ENCODE data around the gene DIP2A. TPM values are rescaled to one million over a fixed set of nuclear protein-coding genes. Genes with fewer than 3 reads are reported as not detected.

Gene DIP2A
- total RNA-seq, 6 experiments from 2014 or later = 20.0 to 24.1 (median 21.7) TPM

DNA sequence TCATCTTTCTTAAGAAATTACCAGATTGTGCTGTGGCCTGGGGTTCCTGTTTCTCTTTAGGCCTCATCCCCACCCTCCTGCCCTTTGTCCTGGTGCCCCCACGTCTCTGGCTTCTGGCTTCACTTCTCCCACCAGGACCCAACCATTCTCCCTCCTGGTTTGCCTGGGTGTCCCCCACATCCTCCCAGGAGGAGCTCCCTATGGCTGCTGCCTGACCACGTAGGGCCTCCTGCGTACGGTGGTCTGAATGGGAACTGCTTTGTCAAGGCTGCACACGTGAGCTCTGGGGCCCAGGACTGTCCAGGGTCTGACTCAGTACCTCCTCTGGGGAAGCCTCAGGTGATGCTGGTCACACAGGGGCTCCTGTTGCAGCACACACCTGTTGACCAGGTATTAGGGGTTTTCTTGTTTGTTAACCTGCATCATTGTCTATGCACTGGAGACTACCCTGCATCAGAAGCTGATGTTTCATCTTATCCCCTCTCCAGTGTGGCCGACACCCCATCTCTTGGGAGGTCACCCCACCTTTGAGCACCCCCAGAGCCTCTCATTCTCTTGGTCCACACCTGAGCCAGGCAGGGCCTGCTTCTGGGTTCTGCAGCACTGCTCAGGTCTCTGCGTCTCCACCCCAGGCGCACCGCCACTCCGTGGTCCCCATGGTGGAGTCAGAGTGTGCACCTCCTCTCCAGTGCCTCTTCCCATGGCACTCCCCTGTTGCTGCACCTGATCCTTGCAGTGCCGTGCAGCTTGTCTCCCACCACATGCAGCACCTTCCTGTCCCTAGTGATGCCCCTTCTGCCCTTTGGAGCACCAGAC is 80.4 kb downstream of the DIP2A start:
- no peak for DNase-seq
- peaks cover 10% of the 10 kb centered on the region for H3K36me3 Mint-ChIP-seq (ENCODE audit: low read depth)
- H3K27me3 Mint-ChIP-seq (ENCODE audit: insufficient read depth) = peaks cover 3% of the 10 kb centered on the region; the same call in 1 of the 2 replicates
- H3K4me3 Mint-ChIP-seq = no peak overlapping the region
- no peaks in the 10 kb centered on the region for H3K4me1 Mint-ChIP-seq (ENCODE audit: low read depth)
- no peaks in the 10 kb centered on the region for H3K9me3 Mint-ChIP-seq
- no peak for TF ChIP-seq CTCF (IDR thresholded peaks at IDR 0.05)
- no peak overlapping the region for H3K27ac Mint-ChIP-seq

- no peak overlapping the region for H3K27ac Mint-ChIP-seq
- H3K9me3 Mint-ChIP-seq = no peaks in the 10 kb centered on the region
- DNase-seq = no peak
- peaks cover 3% of the 10 kb centered on the region for H3K27me3 Mint-ChIP-seq (ENCODE audit: insufficient read depth)
- H3K4me3 Mint-ChIP-seq = no peak overlapping the region
- H3K4me1 Mint-ChIP-seq (ENCODE audit: low read depth) = peaks cover 9% of the 10 kb centered on the region
- TF ChIP-seq CTCF (IDR thresholded peaks at IDR 0.05) = no peak
- H3K36me3 Mint-ChIP-seq (ENCODE audit: low read depth) = peaks cover 10% of the 10 kb centered on the region
Measured at GRCh38 chr21:46540087-46540710, 81.5 kb downstream of the DIP2A start.

DNA sequence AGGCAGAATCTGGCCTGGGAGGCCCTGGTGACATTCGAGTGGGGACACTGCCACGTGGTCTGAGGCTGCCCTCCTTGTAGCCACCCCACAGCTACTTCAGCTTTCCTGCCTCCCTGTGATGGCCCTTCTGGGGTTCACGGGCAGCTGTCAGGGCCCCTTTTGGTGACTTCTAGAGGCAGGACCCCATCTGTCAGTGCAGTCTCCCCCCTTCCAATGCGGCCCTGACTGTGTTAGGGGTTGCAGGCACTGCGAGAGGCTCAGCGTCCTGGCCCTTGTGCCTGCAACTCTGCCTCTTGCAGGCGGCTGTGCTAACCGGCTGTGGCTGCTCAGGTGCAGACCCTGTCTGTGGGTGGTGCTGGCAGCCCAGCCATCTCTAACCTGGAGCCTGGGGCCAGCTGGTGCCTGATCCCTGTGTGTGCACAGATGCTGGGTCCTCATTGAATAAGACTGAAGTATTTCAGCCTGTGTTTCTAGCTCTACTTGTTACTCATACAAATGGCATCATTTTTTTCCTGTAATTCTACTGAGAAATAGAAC is 84.0 kb downstream of the DIP2A start:
- Mint-ChIP-seq H3K36me3 (ENCODE audit: low read depth) (peaks cover 4% of the 10 kb centered on the region; the same call in 1 of the 2 replicates), H3K4me1 (ENCODE audit: low read depth) (peaks cover 12% of the 10 kb centered on the region), H3K27me3 (ENCODE audit: insufficient read depth) (no peaks in the 10 kb centered on the region; the same call in none of the 2 replicates), H3K9me3 (no peaks in the 10 kb centered on the region), H3K27ac (no peak overlapping the region), H3K4me3 (no peak overlapping the region)
- no peak for TF ChIP-seq CTCF (IDR thresholded peaks at IDR 0.05)
- no peak for DNase-seq

DNA sequence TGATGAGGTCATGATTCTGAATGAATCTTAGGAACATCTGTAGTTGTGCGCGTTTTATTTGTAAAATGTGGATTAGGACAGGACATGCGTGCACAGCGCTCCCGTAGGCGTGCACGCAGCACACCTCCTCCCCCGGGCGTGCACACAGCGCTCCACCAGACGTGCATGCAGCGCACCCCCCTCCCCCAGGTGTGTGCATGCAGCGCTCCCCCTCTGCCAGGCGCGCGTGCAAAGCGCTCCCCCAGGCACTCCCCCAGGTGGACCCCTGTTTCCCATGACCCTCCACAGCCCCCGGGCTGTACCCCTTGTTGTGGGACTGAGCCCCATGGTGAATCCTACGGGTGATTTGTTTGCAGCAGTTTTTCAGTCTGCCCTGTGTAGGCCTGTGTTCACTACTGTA is 84.6 kb downstream of the DIP2A start:
- DNase-seq = no peak
- peaks cover 12% of the 10 kb centered on the region for H3K4me1 Mint-ChIP-seq (ENCODE audit: low read depth)
- TF ChIP-seq CTCF (IDR thresholded peaks at IDR 0.05) = no peak
- H3K9me3 Mint-ChIP-seq = no peaks in the 10 kb centered on the region
- no peak overlapping the region for H3K4me3 Mint-ChIP-seq
- H3K27ac Mint-ChIP-seq = no peak overlapping the region
- H3K27me3 Mint-ChIP-seq (ENCODE audit: insufficient read depth) = no peaks in the 10 kb centered on the region; the same call in none of the 2 replicates
- peaks cover 6% of the 10 kb centered on the region; the same call in 1 of the 2 replicates for H3K36me3 Mint-ChIP-seq (ENCODE audit: low read depth)

- Mint-ChIP-seq H3K9me3 (no peaks in the 10 kb centered on the region), H3K4me1 (ENCODE audit: low read depth) (peaks cover 12% of the 10 kb centered on the region), H3K36me3 (ENCODE audit: low read depth) (peaks cover 9% of the 10 kb centered on the region; the same call in 1 of the 2 replicates), H3K27me3 (ENCODE audit: insufficient read depth) (peaks cover 1% of the 10 kb centered on the region), H3K27ac (no peak overlapping the region), H3K4me3 (no peak overlapping the region)
- no peak for DNase-seq
- no peak for TF ChIP-seq CTCF (IDR thresholded peaks at IDR 0.05)
Measured at GRCh38 chr21:46544003-46544402, 85.3 kb downstream of the DIP2A start.

Measured in HFFc6 (cell line).